Right lobe of liver (tissue), 6 donors: Measurements from ENCODE around the gene MEG3. TPM values are rescaled to one million over a fixed set of nuclear protein-coding genes. Genes with fewer than 3 reads are reported as not detected.
A peak's percentile ranks its signal among the peaks of the same experiment; 100 is the strongest.

ENCODE experiments used
- ATAC-seq, 4 donors: fragments of 200-7000 bp; cut with Tn5 transposase; one replicate each; pipeline ENCODE4 v1.9.1; 2020; ENCODE audit warnings: mild to moderate bottlenecking in 4 of 4, moderate library complexity in 4 of 4
- DNase-seq, 3 donors: peaks; one replicate each; pipeline ENCODE4 v3.0.0-alpha.2; 2020
- H3K27ac ChIP-seq, 3 donors: fragments of 200-600 bp; one replicate each; pipeline ENCODE4 v1.8.0; 2022
- H3K27me3 ChIP-seq, 2 donors: fragments of 200-600 bp; one replicate each; pipeline ENCODE4 v1.8.0; 2022
- H3K36me3 ChIP-seq, 4 donors: fragments of 200-600 bp; sonication (generic) in 1 of 4; one replicate each; pipeline versions ENCODE4 v1.5.1 to v1.8.0; 2017 to 2022; ENCODE audit warnings: control low read depth in 1 of 4
- H3K4me1 ChIP-seq, 4 donors: fragments of 200-600 bp; sonication (generic) in 1 of 4; one replicate each; pipeline versions ENCODE4 v1.5.1 to v1.8.0; 2017 to 2022; ENCODE audit warnings: control low read depth in 1 of 4
- H3K4me3 ChIP-seq, 3 donors: fragments of 200-600 bp; one replicate each; pipeline ENCODE4 v1.8.0; 2022
- H3K9me3 ChIP-seq, 4 donors: fragments of 200-600 bp; sonication (generic) in 1 of 4; one replicate each; pipeline versions ENCODE4 v1.5.1 to v1.8.0; 2017 to 2022; ENCODE audit warnings: control low read depth in 1 of 4
- POLR2A ChIP-seq: fragments of 450-650 bp; IDR thresholded peaks from one replicate; pipeline ENCODE4 v1.6.1; 2017; ENCODE audit warnings: antibody characterized with exemption, mild to moderate bottlenecking
- WGBS: methylation state at CpG from one replicate; pipeline ENCODE4 v1.1.6; 2018; ENCODE audit warnings: low coverage, low lambda C conversion rate; ENCODE audit not compliant: insufficient coverage; ENCODE audit errors: missing lambda C conversion rate; 5-methylcytosine and 5-hydroxymethylcytosine counted together
- intact Hi-C, 2 donors: fragments of 100-400 bp; cut with DNase I; formaldehyde crosslinking; loops; one replicate each; pipeline versions ENCODE4 v1.11.2 to v1.14.1; 2022
- total RNA-seq, 6 experiments: library from RNA; depleted of rRNA in 2 of 6; stranded (reverse); fragments of >200 nt in 2 of 6; fragmentation: NEBNext Ultra II Directional in 3 of 6; extraction: Animal tissue kit (Norgen Biotek cat#: 25700) in 3 of 6; gene quantifications; one replicate each; pipeline versions ENCODE4 v1.1.0 to v1.2.4, GENCODE V29; 2016 to 2023
- TF ChIP-seq, protein P1 (sequence below), 4 donors: fragments of 200-600 bp in 3 of 4; fragments of 450-650 bp in 1 of 4; IDR thresholded peaks; one replicate each; pipeline versions ENCODE4 v1.5.1 to v1.8.0; 2016 to 2022; ENCODE audit warnings: antibody characterized with exemption in 4 of 4, mild to moderate bottlenecking in 2 of 4
- donor health status: DM: no; HTN: yes; CAD: no.
- donor health status: DM: no; HTN: no; CAD: no.
- donor health status: DM: no; HTN: no; CAD: no.
- donor health status: DM: no; HTN: yes; CAD: no.
- donor health status: DM: no; HTN: yes; CAD: no.

MEG3 gene
- total RNA-seq, 6 experiments from 2014 or later: 5.7 to 43.7 (median 23.9) TPM

- DNase-seq (peak in 1 of 3 donors; percentile 27), ATAC-seq (no peak)
- intact Hi-C loops: loop anchor here (10.0 kb wide), 2 partner anchors 368 to 768 kb away; no protein-coding TSS in a partner anchor
- Histone ChIP-seq H3K4me1 (no peaks in the 10 kb centered on the region), H3K36me3 (no peaks in the 10 kb centered on the region), H3K27me3 (no peaks in the 10 kb centered on the region), H3K4me3 (no peak overlapping the region), H3K9me3 (no peaks in the 10 kb centered on the region), H3K27ac (no peak overlapping the region)
- no peak for TF ChIP-seq POLR2A
- 66% methylated on average over 10 of the region's 20 CpGs for WGBS
Observed at GRCh38 chr14:100856056-100856950, 30.4 kb downstream of the MEG3 start.

DNA sequence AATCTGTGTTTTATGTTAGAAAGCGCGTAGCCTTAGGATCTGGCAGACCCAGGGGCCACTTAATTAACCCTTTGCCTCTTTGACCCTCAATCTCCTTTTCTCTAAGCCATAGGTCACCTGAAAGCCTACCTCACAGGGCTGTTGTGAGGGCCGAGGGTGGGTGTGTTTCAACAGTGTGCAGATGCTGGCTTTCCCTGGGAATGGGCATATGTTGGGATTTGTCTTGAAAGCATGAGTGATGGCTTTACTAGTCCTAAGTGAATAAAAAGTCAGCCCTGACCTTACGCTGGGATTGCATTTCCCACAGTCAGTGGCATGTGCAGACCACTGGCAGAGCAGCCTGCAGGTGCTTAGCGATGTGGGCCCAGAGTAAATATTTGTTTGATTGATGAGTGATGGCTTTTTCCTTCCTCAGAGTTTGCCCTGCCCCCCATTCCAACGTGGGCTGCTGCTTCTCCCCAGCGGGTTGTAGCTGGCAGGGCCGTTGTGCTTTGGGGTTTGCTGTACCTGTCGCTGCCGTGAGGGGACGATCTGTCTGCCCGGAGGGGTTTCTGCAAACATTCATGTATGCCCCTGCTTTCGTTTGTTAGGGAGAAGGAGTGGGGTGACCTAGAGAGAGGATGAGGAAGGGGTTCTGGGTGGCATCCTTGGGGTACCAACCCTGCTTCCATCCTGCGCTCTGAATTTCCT, 31.5 kb downstream of the MEG3 start:
- Histone ChIP-seq H3K4me1 (no peaks in the 10 kb centered on the region), H3K27ac (no peak overlapping the region), H3K4me3 (no peak overlapping the region), H3K27me3 (no peaks in the 10 kb centered on the region), H3K36me3 (no peaks in the 10 kb centered on the region), H3K9me3 (no peaks in the 10 kb centered on the region)
- intact Hi-C loops: loop anchor here (10.0 kb wide), 2 partner anchors 367 to 767 kb away; no protein-coding TSS in a partner anchor
- ATAC-seq (no peak), DNase-seq (peak in 1 of 3 donors; percentile 12)
- WGBS: 43% methylated on average over 12 of the region's 14 CpGs
- TF ChIP-seq, protein P1, sequence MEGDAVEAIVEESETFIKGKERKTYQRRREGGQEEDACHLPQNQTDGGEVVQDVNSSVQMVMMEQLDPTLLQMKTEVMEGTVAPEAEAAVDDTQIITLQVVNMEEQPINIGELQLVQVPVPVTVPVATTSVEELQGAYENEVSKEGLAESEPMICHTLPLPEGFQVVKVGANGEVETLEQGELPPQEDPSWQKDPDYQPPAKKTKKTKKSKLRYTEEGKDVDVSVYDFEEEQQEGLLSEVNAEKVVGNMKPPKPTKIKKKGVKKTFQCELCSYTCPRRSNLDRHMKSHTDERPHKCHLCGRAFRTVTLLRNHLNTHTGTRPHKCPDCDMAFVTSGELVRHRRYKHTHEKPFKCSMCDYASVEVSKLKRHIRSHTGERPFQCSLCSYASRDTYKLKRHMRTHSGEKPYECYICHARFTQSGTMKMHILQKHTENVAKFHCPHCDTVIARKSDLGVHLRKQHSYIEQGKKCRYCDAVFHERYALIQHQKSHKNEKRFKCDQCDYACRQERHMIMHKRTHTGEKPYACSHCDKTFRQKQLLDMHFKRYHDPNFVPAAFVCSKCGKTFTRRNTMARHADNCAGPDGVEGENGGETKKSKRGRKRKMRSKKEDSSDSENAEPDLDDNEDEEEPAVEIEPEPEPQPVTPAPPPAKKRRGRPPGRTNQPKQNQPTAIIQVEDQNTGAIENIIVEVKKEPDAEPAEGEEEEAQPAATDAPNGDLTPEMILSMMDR (IDR thresholded peaks at IDR 0.05): no peak
- TF ChIP-seq POLR2A: no peak

- H3K36me3 ChIP-seq: no peaks in the 10 kb centered on the region
- intact Hi-C loops: loop anchor here (10.0 kb wide), 2 partner anchors 367 to 767 kb away; no protein-coding TSS in a partner anchor
- 76% methylated on average over 12 of the region's 17 CpGs for WGBS
- no peaks in the 10 kb centered on the region for H3K4me1 ChIP-seq
- no peak overlapping the region for H3K27ac ChIP-seq
- no peaks in the 10 kb centered on the region for H3K9me3 ChIP-seq
- DNase-seq (peak in 1 of 3 donors; percentile 34), ATAC-seq (no peak)
- no peaks in the 10 kb centered on the region for H3K27me3 ChIP-seq
- TF ChIP-seq POLR2A: no peak
- TF ChIP-seq, protein P1 (IDR thresholded peaks at IDR 0.05): no peak
- H3K4me3 ChIP-seq: no peak overlapping the region
Observed at GRCh38 chr14:100857923-100858837, 32.3 kb downstream of the MEG3 start.

GRCh38 chr14:100858838-100859220, 32.9 kb downstream of the MEG3 start:
- no peaks in the 10 kb centered on the region for H3K27me3 ChIP-seq
- DNase-seq: peak in 1 of 3 donors; percentile 35
- no peak for ATAC-seq
- intact Hi-C loops: loop anchor here (10.0 kb wide), 2 partner anchors 366 to 766 kb away; no protein-coding TSS in a partner anchor
- H3K4me1 ChIP-seq: no peaks in the 10 kb centered on the region
- WGBS: 58% methylated on average over 2 of the region's 8 CpGs
- no peaks in the 10 kb centered on the region for H3K9me3 ChIP-seq
- H3K4me3 ChIP-seq: no peak overlapping the region
- TF ChIP-seq, protein P1 (IDR thresholded peaks at IDR 0.05): no peak
- no peak for TF ChIP-seq POLR2A
- no peak overlapping the region for H3K27ac ChIP-seq
- H3K36me3 ChIP-seq: no peaks in the 10 kb centered on the region
